Uterus (tissue), 4 donors: ENCODE measurements around the gene ELOB. TPM values are rescaled to one million over a fixed set of nuclear protein-coding genes. Genes with fewer than 3 reads are reported as not detected.

Experiments
- DNase-seq, 2 donors: peaks; one replicate each; pipeline ENCODE4 v3.0.0-alpha.2; 2019 to 2020
- H3K27ac ChIP-seq, 2 donors: fragments of 200-600 bp; sonication (generic); 1 replicate in 1 of 2; 2 replicates in 1 of 2; pipeline ENCODE4 v1.5.1; 2016 to 2018
- H3K27me3 ChIP-seq, 2 donors: fragments of 200-600 bp; sonication (generic); one replicate each; pipeline ENCODE4 v1.5.1; 2018 to 2019; ENCODE audit warnings: control low read depth in 1 of 2
- H3K36me3 ChIP-seq, 2 donors: fragments of 200-600 bp; sonication (generic); one replicate each; pipeline ENCODE4 v1.5.1; 2019; ENCODE audit warnings: control low read depth in 1 of 2
- H3K4me1 ChIP-seq, 2 donors: fragments of 200-600 bp; sonication (generic); one replicate each; pipeline ENCODE4 v1.5.1; 2018 to 2019; ENCODE audit warnings: control low read depth in 1 of 2
- H3K4me3 ChIP-seq, 2 donors: fragments of 200-600 bp; sonication (generic); 1 replicate in 1 of 2; 2 replicates in 1 of 2; pipeline ENCODE4 v1.5.1; 2018 to 2019; ENCODE audit warnings: mild to moderate bottlenecking in 1 of 2
- H3K9me3 ChIP-seq, 2 donors: fragments of 200-600 bp; sonication (generic); one replicate each; pipeline ENCODE4 v1.5.1; 2019; ENCODE audit warnings: control low read depth in 1 of 2
- POLR2A ChIP-seq, 2 donors: fragments of 450-650 bp; IDR thresholded peaks; one replicate each; pipeline ENCODE4 v1.6.1; 2016; ENCODE audit warnings: antibody characterized with exemption in 2 of 2, mild to moderate bottlenecking in 1 of 2, moderate library complexity in 1 of 2
- intact Hi-C: fragments of 100-400 bp; cut with DNase I; formaldehyde crosslinking; loops from one replicate; pipeline ENCODE4 v1.15.1; 2023; ENCODE audit warnings: low total_unique reads
- total RNA-seq, 4 donors: library from RNA; depleted of rRNA in 3 of 4; stranded (reverse); fragments of >200 nt in 3 of 4; gene quantifications; one replicate each; pipeline versions ENCODE4 v1.1.0 to v1.2.4, GENCODE V29; 2014 to 2023
- TF ChIP-seq, protein P1 (sequence below), 4 experiments: fragments of 200-600 bp in 2 of 4; fragments of 450-650 bp in 2 of 4; sonication (generic) in 2 of 4; IDR thresholded peaks; one replicate each; pipeline ENCODE4 v1.5.1; 2016 to 2019; ENCODE audit warnings: antibody characterized with exemption in 4 of 4, mild to moderate bottlenecking in 2 of 4, moderate library complexity in 1 of 4
- donor health status: DM: yes; HTN: yes; CAD: no.

The ELOB gene
- total RNA-seq, 4 donors from 2014 or later = 88.4 to 524 (median 219) TPM

DNA sequence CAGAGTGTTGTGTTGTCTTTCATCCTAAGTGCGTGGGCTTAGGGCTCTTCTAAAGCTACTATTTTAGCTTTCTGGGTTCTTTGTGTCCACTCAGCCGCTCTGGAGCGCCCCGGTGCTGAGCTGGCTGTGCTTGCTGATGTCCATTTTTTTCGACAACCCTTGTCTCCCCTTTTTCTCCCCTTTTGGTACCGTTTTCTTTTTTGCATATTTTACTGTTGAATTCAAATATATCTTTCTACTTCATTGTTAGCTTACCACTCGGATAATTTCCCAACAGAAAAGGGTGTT lies 23.4 kb downstream of the ELOB start:
- no peak for TF ChIP-seq POLR2A (IDR thresholded peaks at IDR 0.05)
- TF ChIP-seq, protein P1, sequence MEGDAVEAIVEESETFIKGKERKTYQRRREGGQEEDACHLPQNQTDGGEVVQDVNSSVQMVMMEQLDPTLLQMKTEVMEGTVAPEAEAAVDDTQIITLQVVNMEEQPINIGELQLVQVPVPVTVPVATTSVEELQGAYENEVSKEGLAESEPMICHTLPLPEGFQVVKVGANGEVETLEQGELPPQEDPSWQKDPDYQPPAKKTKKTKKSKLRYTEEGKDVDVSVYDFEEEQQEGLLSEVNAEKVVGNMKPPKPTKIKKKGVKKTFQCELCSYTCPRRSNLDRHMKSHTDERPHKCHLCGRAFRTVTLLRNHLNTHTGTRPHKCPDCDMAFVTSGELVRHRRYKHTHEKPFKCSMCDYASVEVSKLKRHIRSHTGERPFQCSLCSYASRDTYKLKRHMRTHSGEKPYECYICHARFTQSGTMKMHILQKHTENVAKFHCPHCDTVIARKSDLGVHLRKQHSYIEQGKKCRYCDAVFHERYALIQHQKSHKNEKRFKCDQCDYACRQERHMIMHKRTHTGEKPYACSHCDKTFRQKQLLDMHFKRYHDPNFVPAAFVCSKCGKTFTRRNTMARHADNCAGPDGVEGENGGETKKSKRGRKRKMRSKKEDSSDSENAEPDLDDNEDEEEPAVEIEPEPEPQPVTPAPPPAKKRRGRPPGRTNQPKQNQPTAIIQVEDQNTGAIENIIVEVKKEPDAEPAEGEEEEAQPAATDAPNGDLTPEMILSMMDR (IDR thresholded peaks at IDR 0.05) = no peak
- DNase-seq = no peak
- intact Hi-C loops = no loop called here
- peak overlapping the region; percentile 99 to 100 for H3K27ac ChIP-seq
- no peaks in the 10 kb centered on the region for H3K9me3 ChIP-seq
- peaks cover 16 to 17% of the 10 kb centered on the region in 2 donors for H3K4me1 ChIP-seq
- H3K36me3 ChIP-seq = no peaks in the 10 kb centered on the region
- no peaks in the 10 kb centered on the region for H3K27me3 ChIP-seq
- peak overlapping the region; percentile 51 to 89 for H3K4me3 ChIP-seq

DNA sequence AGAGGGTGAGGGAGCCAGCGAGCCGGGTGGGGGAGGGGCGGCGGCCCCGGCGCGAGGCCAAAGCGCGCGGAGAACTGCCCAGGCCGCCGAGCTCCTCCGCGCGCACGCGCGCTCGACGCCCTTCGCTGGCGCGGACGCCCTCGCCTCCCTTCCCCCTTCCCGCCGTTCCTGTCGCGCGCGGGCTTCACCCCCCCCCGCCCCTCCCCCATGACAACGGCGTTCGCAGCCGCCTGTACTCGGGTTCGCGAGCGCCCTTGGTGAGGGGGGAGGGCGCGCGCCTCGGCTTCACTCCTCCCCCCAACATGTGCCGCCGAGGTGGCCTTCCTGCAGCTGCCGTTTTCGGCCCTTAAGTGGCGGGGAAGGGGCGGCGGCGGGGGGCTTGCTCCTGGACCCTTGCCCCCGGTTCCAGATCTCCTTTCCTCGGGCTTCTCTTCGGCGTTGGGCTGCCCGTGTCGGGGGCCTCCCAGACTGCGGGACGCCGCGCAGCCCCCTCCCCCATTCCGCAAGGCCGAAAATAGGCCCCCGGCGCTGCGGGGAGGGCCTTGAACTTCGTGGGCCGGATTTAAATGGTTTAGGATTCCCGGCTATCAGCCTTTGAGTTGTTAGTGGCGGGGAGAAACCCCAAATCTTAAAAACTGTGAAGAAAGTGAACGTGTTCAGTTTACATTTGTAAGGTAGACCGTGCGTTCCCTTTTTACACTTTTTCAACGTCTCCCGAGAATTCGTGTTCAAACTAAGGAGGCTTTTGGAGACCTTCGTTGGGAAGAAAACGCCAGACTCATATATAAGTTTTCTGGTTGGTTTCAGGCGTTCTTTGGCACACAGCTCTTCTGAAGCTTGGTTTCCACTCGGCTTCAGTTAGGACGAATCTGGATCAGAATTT lies 24.0 kb downstream of the ELOB start:
- Histone ChIP-seq H3K4me1 (peaks cover 16 to 17% of the 10 kb centered on the region in 2 donors), H3K9me3 (no peaks in the 10 kb centered on the region), H3K27ac (peak overlapping the region; percentile 99 to 100), H3K4me3 (peak overlapping the region; percentile 51 to 89), H3K27me3 (no peaks in the 10 kb centered on the region), H3K36me3 (no peaks in the 10 kb centered on the region)
- peak; percentile 82 to 88 for DNase-seq
- peak in 1 of 2 donors; percentile 2 for TF ChIP-seq POLR2A (IDR thresholded peaks at IDR 0.05)
- TF ChIP-seq, protein P1 (IDR thresholded peaks at IDR 0.05) = no peak
- intact Hi-C loops = no loop called here

DNA sequence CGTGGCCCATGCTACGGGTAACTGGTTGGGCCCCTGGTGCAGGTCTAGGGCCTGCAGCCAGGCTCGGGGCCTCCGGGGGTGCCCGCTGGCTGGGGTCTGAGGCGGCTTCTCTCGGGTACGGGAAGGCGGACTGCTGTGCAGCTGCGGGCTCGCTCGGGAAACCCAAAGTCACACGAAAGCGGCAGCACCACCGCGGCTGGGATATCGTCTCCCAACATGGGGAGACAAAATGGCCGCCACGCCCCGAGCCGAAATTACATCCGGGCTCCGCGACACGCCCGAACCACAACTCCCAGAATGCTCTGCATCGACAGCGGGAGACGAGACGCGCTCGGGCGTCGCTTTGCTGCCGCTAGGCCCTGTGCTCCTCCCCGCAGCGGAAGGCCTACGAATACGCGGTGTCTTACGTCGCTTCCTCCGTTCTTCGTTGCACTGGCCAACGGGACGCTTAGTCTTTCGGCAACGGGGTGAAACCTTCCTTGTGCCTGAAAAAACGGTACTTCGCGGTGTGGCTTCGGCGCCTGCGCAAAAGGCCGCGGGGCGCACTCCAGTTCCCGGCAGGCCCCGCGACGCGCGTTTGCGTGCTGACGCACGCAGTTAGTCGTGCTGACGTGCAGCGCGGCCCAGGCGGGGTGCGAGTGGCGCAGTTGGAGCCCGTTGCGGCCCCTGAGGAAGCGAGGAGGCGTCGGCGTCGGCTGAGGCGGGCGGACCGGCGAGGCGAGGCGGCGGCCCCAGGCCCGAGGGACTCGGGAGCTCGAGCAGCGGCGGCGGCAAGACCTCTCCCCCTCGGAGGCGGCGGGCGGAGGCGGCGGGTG lies 24.8 kb downstream of the ELOB start, which contains the start of gene SRRM2:
SRRM2 (plus strand) TSS at position 604 of the 815 bp plus-strand sequence. CDS start 3,727 bp downstream, outside the sequence.
- H3K9me3 ChIP-seq = no peaks in the 10 kb centered on the region
- DNase-seq = peak; percentile 95
- H3K4me3 ChIP-seq = peak within 1 kb of the TSS; percentile 51 to 89
- peak within 1 kb of the TSS; percentile 99 to 100 for H3K27ac ChIP-seq
- peaks cover 16 to 17% of the 10 kb centered on the region in 2 donors for H3K4me1 ChIP-seq
- H3K27me3 ChIP-seq = no peaks in the 10 kb centered on the region
- intact Hi-C loops = no loop called here
- H3K36me3 ChIP-seq = no peaks in the 10 kb centered on the region
- TF ChIP-seq, protein P1 (IDR thresholded peaks at IDR 0.05) = peak in 1 of 4 experiments; percentile 9
- peak; percentile 98 to 100 for TF ChIP-seq POLR2A (IDR thresholded peaks at IDR 0.05)

DNA sequence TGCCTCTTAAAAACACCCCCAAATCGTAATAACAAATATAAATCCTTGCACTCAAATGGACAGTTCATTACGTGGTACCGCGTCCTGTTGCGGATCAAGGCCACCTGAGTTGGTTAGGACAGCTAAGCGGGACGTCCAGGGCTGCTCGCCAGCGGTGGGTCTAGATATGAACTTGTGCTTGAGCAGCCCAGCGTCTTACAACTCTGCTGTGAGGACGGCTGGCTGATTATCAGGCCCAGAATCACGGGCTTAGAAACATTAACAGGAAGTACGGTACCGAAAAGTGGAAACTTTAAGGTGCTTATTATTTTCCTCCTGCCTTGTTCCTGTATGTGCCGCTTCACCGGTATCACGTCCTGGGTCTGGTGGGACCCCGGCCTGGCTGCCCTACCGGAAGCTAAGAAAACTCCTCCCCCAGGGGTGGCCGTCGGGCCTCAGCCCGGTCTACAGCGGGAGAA lies 25.5 kb downstream of the ELOB start:
- H3K27me3 ChIP-seq = no peaks in the 10 kb centered on the region
- no peaks in the 10 kb centered on the region for H3K36me3 ChIP-seq
- intact Hi-C loops = no loop called here
- DNase-seq = peak in 1 of 2 donors; percentile 49
- peaks cover 16 to 17% of the 10 kb centered on the region in 2 donors for H3K4me1 ChIP-seq
- H3K27ac ChIP-seq = peak overlapping the region; percentile 99 to 100
- peak overlapping the region; percentile 51 to 89 for H3K4me3 ChIP-seq
- no peaks in the 10 kb centered on the region for H3K9me3 ChIP-seq
- no peak for TF ChIP-seq POLR2A (IDR thresholded peaks at IDR 0.05)
- TF ChIP-seq, protein P1 (IDR thresholded peaks at IDR 0.05) = no peak
